Colonic mucosa (tissue), 4 donors: ENCODE results near the gene NUDCD2. TPM values are rescaled to one million over a fixed set of nuclear protein-coding genes. Genes with fewer than 3 reads are reported as not detected.
"Not testable (repeated sequence)": the region's sequence is repeated elsewhere in the genome, so short reads cannot be mapped to it uniquely, and the experiment has no call there.

ENCODE experiments used
- DNase-seq: peaks from one replicate; pipeline ENCODE4 v3.0.0-alpha.2; 2020
- H3K27ac ChIP-seq: fragments of 200-600 bp; one replicate; pipeline ENCODE4 v1.8.0; 2021
- H3K27me3 ChIP-seq: fragments of 200-600 bp; one replicate; pipeline ENCODE4 v1.8.0; 2021
- H3K36me3 ChIP-seq: fragments of 200-600 bp; one replicate; pipeline ENCODE4 v1.8.0; 2021
- H3K4me1 ChIP-seq: fragments of 200-600 bp; one replicate; pipeline ENCODE4 v1.8.0; 2021; ENCODE audit warnings: mild to moderate bottlenecking
- H3K4me3 ChIP-seq: fragments of 200-600 bp; one replicate; pipeline ENCODE4 v1.8.0; 2021
- H3K9ac ChIP-seq, 2 donors: one replicate each; pipeline ENCODE4 v1.7.0; 2013; ENCODE audit warnings: control low read depth in 2 of 2, low read depth in 2 of 2, low read length in 2 of 2
- H3K9me3 ChIP-seq: fragments of 200-600 bp; one replicate; pipeline ENCODE4 v1.8.0; 2021
- intact Hi-C: fragments of 100-400 bp; cut with DNase I; formaldehyde crosslinking; loops from one replicate; pipeline ENCODE4 v1.14.1; 2022
- total RNA-seq, 2 donors: library from RNA; stranded (reverse); fragmentation: NEBNext Ultra II Directional in 1 of 2; extraction: Animal tissue kit (Norgen Biotek cat#: 25700) in 1 of 2; gene quantifications; one replicate each; pipeline ENCODE4 v1.2.1, GENCODE V29; 2021
- TF ChIP-seq, protein P1 (sequence below): fragments of 200-600 bp; IDR thresholded peaks from one replicate; pipeline ENCODE4 v1.8.0; 2022; ENCODE audit warnings: antibody characterized with exemption, mild to moderate bottlenecking
- donor health status: healthy.
- donor health status: DM: no; HTN: no; CAD: no.
- donor health status: DM: no; HTN: no; CAD: no.

The NUDCD2 gene
- total RNA-seq, 2 donors from 2014 or later, result 24.6 to 32.9 TPM

- Histone ChIP-seq H3K27me3 (no peaks in the 10 kb centered on the region), H3K27ac (no peak overlapping the region), H3K4me1 (no peaks in the 10 kb centered on the region), H3K9ac (no peak overlapping the region), H3K4me3 (no peak overlapping the region), H3K36me3 (no peaks in the 10 kb centered on the region), H3K9me3 (no peaks in the 10 kb centered on the region)
- TF ChIP-seq, protein P1, sequence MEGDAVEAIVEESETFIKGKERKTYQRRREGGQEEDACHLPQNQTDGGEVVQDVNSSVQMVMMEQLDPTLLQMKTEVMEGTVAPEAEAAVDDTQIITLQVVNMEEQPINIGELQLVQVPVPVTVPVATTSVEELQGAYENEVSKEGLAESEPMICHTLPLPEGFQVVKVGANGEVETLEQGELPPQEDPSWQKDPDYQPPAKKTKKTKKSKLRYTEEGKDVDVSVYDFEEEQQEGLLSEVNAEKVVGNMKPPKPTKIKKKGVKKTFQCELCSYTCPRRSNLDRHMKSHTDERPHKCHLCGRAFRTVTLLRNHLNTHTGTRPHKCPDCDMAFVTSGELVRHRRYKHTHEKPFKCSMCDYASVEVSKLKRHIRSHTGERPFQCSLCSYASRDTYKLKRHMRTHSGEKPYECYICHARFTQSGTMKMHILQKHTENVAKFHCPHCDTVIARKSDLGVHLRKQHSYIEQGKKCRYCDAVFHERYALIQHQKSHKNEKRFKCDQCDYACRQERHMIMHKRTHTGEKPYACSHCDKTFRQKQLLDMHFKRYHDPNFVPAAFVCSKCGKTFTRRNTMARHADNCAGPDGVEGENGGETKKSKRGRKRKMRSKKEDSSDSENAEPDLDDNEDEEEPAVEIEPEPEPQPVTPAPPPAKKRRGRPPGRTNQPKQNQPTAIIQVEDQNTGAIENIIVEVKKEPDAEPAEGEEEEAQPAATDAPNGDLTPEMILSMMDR, result no peak
- DNase-seq, result no peak
- intact Hi-C loops, result no loop called here
These were observed 27.4 kb downstream of the NUDCD2 start for GRCh38 chr5:163432544-163432943.

DNA sequence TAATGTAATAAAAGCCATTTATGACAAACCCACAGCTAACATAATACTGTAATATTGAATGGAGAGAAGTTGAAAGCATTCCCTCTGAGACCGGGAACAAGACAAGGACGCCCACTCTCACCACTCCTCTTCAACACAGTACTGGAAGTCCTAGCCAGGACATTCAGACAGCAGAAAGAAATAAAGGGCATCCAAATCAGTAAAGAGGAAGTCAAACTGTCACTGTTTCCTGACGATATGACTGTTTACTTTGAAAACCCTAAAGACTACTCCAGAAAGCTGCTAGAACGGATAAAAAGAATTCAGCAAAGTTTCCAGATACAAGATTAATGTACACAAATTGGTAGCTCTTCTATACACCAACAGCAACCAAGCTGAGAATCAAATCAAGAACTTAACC, 33.8 kb downstream of the NUDCD2 start:
- H3K4me1 ChIP-seq, intact Hi-C loops, H3K9me3 ChIP-seq, H3K4me3 ChIP-seq, DNase-seq, H3K27ac ChIP-seq, H3K36me3 ChIP-seq, H3K27me3 ChIP-seq, H3K9ac ChIP-seq: not testable (repeated sequence)

DNA sequence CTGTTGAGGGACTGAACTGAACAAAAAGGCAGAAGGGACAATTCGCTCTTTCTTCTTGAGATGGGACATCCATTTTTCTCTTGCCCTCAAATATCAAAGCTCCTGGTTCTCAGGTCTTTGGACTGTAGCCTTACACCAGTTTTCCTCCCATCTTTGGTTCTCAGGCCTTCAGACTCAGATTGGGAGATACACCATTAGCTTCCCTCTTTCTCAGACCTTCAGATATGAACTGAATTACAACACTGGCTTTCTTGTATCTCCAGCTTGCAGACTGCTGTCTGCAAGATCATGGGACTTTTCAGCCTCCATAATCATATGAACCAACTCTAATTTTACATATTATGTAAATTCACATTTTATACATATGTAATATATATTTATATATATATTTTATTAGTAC, 35.1 kb downstream of the NUDCD2 start:
- no peak overlapping the region for H3K4me3 ChIP-seq
- TF ChIP-seq, protein P1, result no peak
- DNase-seq, result no peak
- H3K4me1 ChIP-seq, result no peaks in the 10 kb centered on the region
- intact Hi-C loops, result no loop called here
- H3K27ac ChIP-seq, result no peak overlapping the region
- no peaks in the 10 kb centered on the region for H3K27me3 ChIP-seq
- H3K9me3 ChIP-seq, result no peaks in the 10 kb centered on the region
- no peak overlapping the region for H3K9ac ChIP-seq
- H3K36me3 ChIP-seq, result no peaks in the 10 kb centered on the region

DNA sequence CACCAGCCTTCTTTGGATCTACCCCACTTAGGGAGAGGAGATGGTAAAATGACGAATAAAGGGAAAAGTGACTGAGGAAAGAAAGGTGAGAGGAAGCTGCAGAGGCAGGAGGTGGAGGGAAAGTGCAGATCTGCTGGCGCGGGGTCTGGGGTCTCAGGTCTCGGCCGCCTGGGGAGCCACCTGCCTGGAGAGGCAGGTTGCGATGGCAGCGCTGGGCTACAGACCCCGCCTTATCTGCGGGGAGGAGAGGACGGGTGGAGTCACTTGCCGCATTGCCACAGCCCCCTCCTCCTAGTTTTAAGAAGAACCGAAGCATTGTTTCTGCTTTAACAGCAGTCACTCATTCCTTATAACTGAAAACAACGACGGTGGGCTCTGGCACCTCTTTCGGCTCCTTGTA, 44.2 kb downstream of the NUDCD2 start:
- intact Hi-C loops, H3K9ac ChIP-seq, H3K27me3 ChIP-seq, H3K4me3 ChIP-seq, DNase-seq, H3K36me3 ChIP-seq, H3K9me3 ChIP-seq, H3K27ac ChIP-seq, H3K4me1 ChIP-seq: not testable (repeated sequence)

DNA sequence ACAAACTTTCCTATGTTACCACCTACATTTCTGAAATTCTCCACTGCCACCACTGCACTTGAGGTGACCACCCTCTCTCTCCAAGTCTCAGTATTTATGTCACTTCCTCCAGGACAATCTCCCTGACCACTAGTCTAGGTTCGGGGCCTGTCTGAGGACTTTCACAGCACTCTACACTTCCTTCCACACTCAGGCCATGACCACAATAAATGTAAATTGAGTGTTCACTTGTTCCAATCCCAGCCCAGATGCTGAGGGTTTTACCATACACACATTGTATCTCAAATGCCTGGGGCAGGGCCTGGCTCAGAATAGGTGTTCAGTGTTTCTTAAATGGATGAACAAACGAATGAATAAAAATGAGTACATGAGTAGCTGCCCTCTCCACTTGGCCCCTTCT, 49.4 kb downstream of the NUDCD2 start:
- TF ChIP-seq, protein P1, result no peak
- H3K27me3 ChIP-seq, result no peaks in the 10 kb centered on the region
- no peaks in the 10 kb centered on the region for H3K4me1 ChIP-seq
- H3K9me3 ChIP-seq, result no peaks in the 10 kb centered on the region
- H3K4me3 ChIP-seq, result no peak overlapping the region
- no peak for DNase-seq
- intact Hi-C loops, result no loop called here
- H3K27ac ChIP-seq, result no peak overlapping the region
- H3K36me3 ChIP-seq, result no peaks in the 10 kb centered on the region
- H3K9ac ChIP-seq, result no peak overlapping the region

GRCh38 chr5:163409384-163409783, 50.5 kb downstream of the NUDCD2 start:
- no peak overlapping the region for H3K4me3 ChIP-seq
- no peaks in the 10 kb centered on the region for H3K4me1 ChIP-seq
- intact Hi-C loops, result loop anchor here (5.0 kb wide), 1 partner anchor 102 kb away; no protein-coding TSS in a partner anchor
- H3K27me3 ChIP-seq, result no peaks in the 10 kb centered on the region
- no peak overlapping the region for H3K9ac ChIP-seq
- H3K36me3 ChIP-seq, result no peaks in the 10 kb centered on the region
- DNase-seq, result no peak
- TF ChIP-seq, protein P1, result no peak
- no peaks in the 10 kb centered on the region for H3K9me3 ChIP-seq
- H3K27ac ChIP-seq, result no peak overlapping the region
